Measurements from ENCODE around the gene OR4N5.

OR4N5 gene

GRCh38 chr14:20110438-20110837 lies 28.2 kb upstream of the OR4N5 start, which contains the start of gene OR4K17:
TSS of gene OR4K17 (plus strand) at chr14:20110739. CDS start at chr14:20117500, 6,761 bp downstream.
- DNase-seq (ENCODE audit: low spot score): no peak
- Histone ChIP-seq H2BK120ac (ENCODE audit: low read depth, low read length) (no peak within 1 kb of the TSS), H2BK15ac (ENCODE audit: low read length) (no peak within 1 kb of the TSS), H4K8ac (ENCODE audit: low read depth, low read length) (no peak within 1 kb of the TSS), H3K9ac (ENCODE audit: low read depth, low read length, poor library complexity) (no peak within 1 kb of the TSS), H3K4ac (ENCODE audit: low read length) (no peak within 1 kb of the TSS), H3K14ac (ENCODE audit: low read length) (no peak within 1 kb of the TSS), H3K9me3 (replicated peaks in 1 of 2; ENCODE audit: control insufficient read depth in 2 of 2, insufficient read depth in 1 of 2, low read depth in 1 of 2, low read length in 2 of 2) (peaks cover 0 to 9% of the 10 kb centered on the region in 2 donors), H2BK5ac (ENCODE audit: low read length) (no peak within 1 kb of the TSS), H3K4me3 (ENCODE audit: low read length in 2 of 2) (no peak within 1 kb of the TSS), H4K91ac (ENCODE audit: low read depth, low read length, poor library complexity) (no peak within 1 kb of the TSS), H3K4me2 (ENCODE audit: insufficient read depth, low read length, poor library complexity, severe bottlenecking) (no peak within 1 kb of the TSS), H3K18ac (ENCODE audit: low read length) (no peak within 1 kb of the TSS), H3K23ac (ENCODE audit: low read depth, low read length, poor library complexity) (no peak within 1 kb of the TSS), H3K27me3 (ENCODE audit: control insufficient read depth in 3 of 3, insufficient read depth in 3 of 3, low read depth in 1 of 3, low read length in 3 of 3) (no peaks in the 10 kb centered on the region), H2AK5ac (ENCODE audit: low read depth, low read length) (no peak within 1 kb of the TSS), H3K4me1 (ENCODE audit: control insufficient read depth in 2 of 2, insufficient read depth in 1 of 2, low read depth in 1 of 2, low read length in 2 of 2) (no peaks in the 10 kb centered on the region), H3K36me3 (replicated peaks in 1 of 2; ENCODE audit: control insufficient read depth in 2 of 2, insufficient read depth in 2 of 2, low read length in 2 of 2) (no peaks in the 10 kb centered on the region), H2BK12ac (ENCODE audit: low read length) (no peak within 1 kb of the TSS), H3K79me1 (ENCODE audit: low read depth, low read length) (no peaks in the 10 kb centered on the region), H2AFZ (ENCODE audit: low read length) (no peak within 1 kb of the TSS), H3K27ac (replicated peaks; ENCODE audit: low read length) (no peak within 1 kb of the TSS)
- WGBS, 2 donors (ENCODE audit: extremely low coverage in 2 of 2, insufficient read length in 2 of 2, insufficient replicate concordance in 1 of 2): no CpG with 5 or more reads among the region's 3 CpGs

GRCh38 chr14:20112321-20112720 lies 26.3 kb upstream of the OR4N5 start:
- H3K4ac ChIP-seq (ENCODE audit: low read length): no peak overlapping the region
- H2BK5ac ChIP-seq (ENCODE audit: low read length): no peak overlapping the region
- no peak overlapping the region for H3K23ac ChIP-seq (ENCODE audit: low read depth, low read length, poor library complexity)
- peaks cover 0 to 14% of the 10 kb centered on the region in 2 donors for H3K9me3 ChIP-seq (replicated peaks in 1 of 2; ENCODE audit: control insufficient read depth in 2 of 2, insufficient read depth in 1 of 2, low read depth in 1 of 2, low read length in 2 of 2)
- no peak overlapping the region for H3K18ac ChIP-seq (ENCODE audit: low read length)
- no peak overlapping the region for H3K4me2 ChIP-seq (ENCODE audit: insufficient read depth, low read length, poor library complexity, severe bottlenecking)
- no peak overlapping the region for H2BK120ac ChIP-seq (ENCODE audit: low read depth, low read length)
- no peak overlapping the region for H3K27ac ChIP-seq (replicated peaks; ENCODE audit: low read length)
- no peak overlapping the region for H2BK15ac ChIP-seq (ENCODE audit: low read length)
- no peak overlapping the region for H2BK12ac ChIP-seq (ENCODE audit: low read length)
- no peak overlapping the region for H4K8ac ChIP-seq (ENCODE audit: low read depth, low read length)
- no CpG with 5 or more reads among the region's 3 CpGs for WGBS, 2 donors (ENCODE audit: extremely low coverage in 2 of 2, insufficient read length in 2 of 2, insufficient replicate concordance in 1 of 2)
- H3K79me1 ChIP-seq (ENCODE audit: low read depth, low read length): no peaks in the 10 kb centered on the region
- H3K27me3 ChIP-seq (ENCODE audit: control insufficient read depth in 3 of 3, insufficient read depth in 3 of 3, low read depth in 1 of 3, low read length in 3 of 3): no peaks in the 10 kb centered on the region
- no peak for DNase-seq (ENCODE audit: low spot score)
- no peak overlapping the region for H3K14ac ChIP-seq (ENCODE audit: low read length)
- H3K36me3 ChIP-seq (replicated peaks in 1 of 2; ENCODE audit: control insufficient read depth in 2 of 2, insufficient read depth in 2 of 2, low read length in 2 of 2): no peaks in the 10 kb centered on the region
- H3K9ac ChIP-seq (ENCODE audit: low read depth, low read length, poor library complexity): no peak overlapping the region
- H2AK5ac ChIP-seq (ENCODE audit: low read depth, low read length): no peak overlapping the region
- H2AFZ ChIP-seq (ENCODE audit: low read length): no peak overlapping the region
- no peaks in the 10 kb centered on the region for H3K4me1 ChIP-seq (ENCODE audit: control insufficient read depth in 2 of 2, insufficient read depth in 1 of 2, low read depth in 1 of 2, low read length in 2 of 2)
- H3K4me3 ChIP-seq (ENCODE audit: low read length in 2 of 2): no peak overlapping the region
- H4K91ac ChIP-seq (ENCODE audit: low read depth, low read length, poor library complexity): no peak overlapping the region

GRCh38 chr14:20116748-20117147 lies 21.9 kb upstream of the OR4N5 start:
- Histone ChIP-seq H3K4me3 (ENCODE audit: low read length in 2 of 2) (no peak overlapping the region), H4K8ac (ENCODE audit: low read depth, low read length) (no peak overlapping the region), H3K36me3 (replicated peaks in 1 of 2; ENCODE audit: control insufficient read depth in 2 of 2, insufficient read depth in 2 of 2, low read length in 2 of 2) (no peaks in the 10 kb centered on the region), H2BK120ac (ENCODE audit: low read depth, low read length) (no peak overlapping the region), H2BK12ac (ENCODE audit: low read length) (no peak overlapping the region), H3K23ac (ENCODE audit: low read depth, low read length, poor library complexity) (no peak overlapping the region), H4K91ac (ENCODE audit: low read depth, low read length, poor library complexity) (no peak overlapping the region), H3K27me3 (ENCODE audit: control insufficient read depth in 3 of 3, insufficient read depth in 3 of 3, low read depth in 1 of 3, low read length in 3 of 3) (no peaks in the 10 kb centered on the region), H2AK5ac (ENCODE audit: low read depth, low read length) (no peak overlapping the region), H3K4me1 (ENCODE audit: control insufficient read depth in 2 of 2, insufficient read depth in 1 of 2, low read depth in 1 of 2, low read length in 2 of 2) (no peaks in the 10 kb centered on the region), H2BK5ac (ENCODE audit: low read length) (no peak overlapping the region), H3K14ac (ENCODE audit: low read length) (no peak overlapping the region), H3K4ac (ENCODE audit: low read length) (no peak overlapping the region), H3K9me3 (replicated peaks in 1 of 2; ENCODE audit: control insufficient read depth in 2 of 2, insufficient read depth in 1 of 2, low read depth in 1 of 2, low read length in 2 of 2) (peaks cover 0 to 22% of the 10 kb centered on the region in 2 donors), H2AFZ (ENCODE audit: low read length) (no peak overlapping the region), H2BK15ac (ENCODE audit: low read length) (no peak overlapping the region), H3K79me1 (ENCODE audit: low read depth, low read length) (no peaks in the 10 kb centered on the region), H3K4me2 (ENCODE audit: insufficient read depth, low read length, poor library complexity, severe bottlenecking) (no peak overlapping the region), H3K9ac (ENCODE audit: low read depth, low read length, poor library complexity) (no peak overlapping the region), H3K27ac (replicated peaks; ENCODE audit: low read length) (no peak overlapping the region), H3K18ac (ENCODE audit: low read length) (no peak overlapping the region)
- WGBS, 2 donors (ENCODE audit: extremely low coverage in 2 of 2, insufficient read length in 2 of 2, insufficient replicate concordance in 1 of 2): no CpG with 5 or more reads among the region's 1 CpG
- DNase-seq (ENCODE audit: low spot score): no peak

GRCh38 chr14:20118795-20119194 lies 19.8 kb upstream of the OR4N5 start:
- Histone ChIP-seq H2AFZ (ENCODE audit: low read length) (no peak overlapping the region), H2BK15ac (ENCODE audit: low read length) (no peak overlapping the region), H3K4me2 (ENCODE audit: insufficient read depth, low read length, poor library complexity, severe bottlenecking) (no peak overlapping the region), H2AK5ac (ENCODE audit: low read depth, low read length) (no peak overlapping the region), H4K91ac (ENCODE audit: low read depth, low read length, poor library complexity) (no peak overlapping the region), H3K14ac (ENCODE audit: low read length) (no peak overlapping the region), H3K4me3 (ENCODE audit: low read length in 2 of 2) (no peak overlapping the region), H3K9me3 (replicated peaks in 1 of 2; ENCODE audit: control insufficient read depth in 2 of 2, insufficient read depth in 1 of 2, low read depth in 1 of 2, low read length in 2 of 2) (peaks cover 0 to 19% of the 10 kb centered on the region in 2 donors), H3K4ac (ENCODE audit: low read length) (no peak overlapping the region), H3K18ac (ENCODE audit: low read length) (no peak overlapping the region), H3K9ac (ENCODE audit: low read depth, low read length, poor library complexity) (no peak overlapping the region), H3K36me3 (replicated peaks in 1 of 2; ENCODE audit: control insufficient read depth in 2 of 2, insufficient read depth in 2 of 2, low read length in 2 of 2) (no peaks in the 10 kb centered on the region), H3K23ac (ENCODE audit: low read depth, low read length, poor library complexity) (no peak overlapping the region), H3K27me3 (ENCODE audit: control insufficient read depth in 3 of 3, insufficient read depth in 3 of 3, low read depth in 1 of 3, low read length in 3 of 3) (no peaks in the 10 kb centered on the region), H2BK12ac (ENCODE audit: low read length) (no peak overlapping the region), H3K79me1 (ENCODE audit: low read depth, low read length) (no peaks in the 10 kb centered on the region), H2BK5ac (ENCODE audit: low read length) (no peak overlapping the region), H2BK120ac (ENCODE audit: low read depth, low read length) (no peak overlapping the region), H4K8ac (ENCODE audit: low read depth, low read length) (no peak overlapping the region), H3K4me1 (ENCODE audit: control insufficient read depth in 2 of 2, insufficient read depth in 1 of 2, low read depth in 1 of 2, low read length in 2 of 2) (no peaks in the 10 kb centered on the region), H3K27ac (replicated peaks; ENCODE audit: low read length) (no peak overlapping the region)
- DNase-seq (ENCODE audit: low spot score): no peak
- no CpG with 5 or more reads among the region's 5 CpGs for WGBS, 2 donors (ENCODE audit: extremely low coverage in 2 of 2, insufficient read length in 2 of 2, insufficient replicate concordance in 1 of 2)
